NCI-H1092 treated with DMSO at 0.1 percent for 48 hours (cell line): Measurements from ENCODE around the gene TSPAN10.

Experiments
- DNase-seq: peaks from one replicate; lab custom pipeline; 2025; lab: John Stamatoyannopoulos, UW

The TSPAN10 gene

DNA sequence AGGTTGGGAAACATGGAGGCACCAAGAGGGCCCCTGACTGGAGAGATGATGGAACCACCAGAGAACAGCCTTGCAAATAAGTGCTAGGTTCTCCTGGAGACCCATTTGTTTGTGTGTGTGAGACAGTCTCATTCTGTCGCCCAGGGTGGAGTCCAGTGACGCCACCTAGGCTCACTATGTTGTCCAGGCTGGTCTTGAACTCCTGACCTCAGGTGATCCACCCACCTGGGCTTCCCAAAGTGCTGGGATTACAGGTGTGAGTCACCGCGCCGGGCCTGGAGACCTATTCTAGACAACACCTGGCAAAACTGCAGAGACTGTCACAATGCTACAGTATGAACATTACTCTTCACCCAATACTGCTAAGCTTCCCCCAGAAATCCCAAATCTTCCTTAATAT, 1.6 kb upstream of the TSPAN10 start:
- DNase-seq: no peak

GRCh38 chr17:81635973-81636504, 957 bp upstream of the TSPAN10 start:
- no peak for DNase-seq

DNA sequence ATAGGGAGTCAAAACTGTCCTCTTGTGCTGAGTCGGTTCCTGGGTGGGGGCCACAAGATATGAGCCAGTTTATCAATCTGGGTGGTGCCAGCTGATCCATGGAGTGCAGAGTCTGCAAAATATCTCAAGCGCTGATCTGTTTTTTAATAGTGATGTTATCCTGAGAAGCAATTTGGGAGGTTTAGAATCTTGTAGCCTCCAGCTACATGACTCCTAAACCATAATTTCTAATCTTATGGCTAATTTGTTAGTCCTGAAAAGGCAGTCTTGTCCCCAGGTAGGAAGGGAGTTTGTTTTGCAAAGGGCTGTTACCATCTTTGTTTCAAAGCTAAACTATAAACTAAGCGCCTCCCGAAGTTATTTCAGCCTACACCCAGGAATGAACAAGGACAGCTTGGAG, 1.7 kb downstream of the TSPAN10 start:
- DNase-seq: no peak

DNA sequence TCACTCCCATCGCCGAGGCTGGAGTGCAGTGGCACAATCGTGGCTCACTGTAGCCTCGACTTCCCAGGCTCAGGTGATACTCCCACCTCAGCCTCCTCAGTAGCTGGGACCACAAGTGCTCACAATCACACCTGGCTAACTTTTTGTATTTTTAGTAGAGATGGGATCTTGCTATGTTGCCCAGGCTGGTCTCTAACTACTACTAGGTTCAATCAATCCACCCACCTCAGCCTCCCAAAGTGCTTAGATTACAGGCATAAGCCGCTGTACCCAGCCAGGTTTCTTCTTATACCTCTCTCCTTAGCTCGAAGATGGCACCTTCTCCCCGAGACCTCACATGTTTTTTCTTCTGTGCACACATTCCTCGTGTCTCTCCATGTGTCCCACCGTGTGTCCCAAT, 3.0 kb downstream of the TSPAN10 start:
- DNase-seq: no peak

DNA sequence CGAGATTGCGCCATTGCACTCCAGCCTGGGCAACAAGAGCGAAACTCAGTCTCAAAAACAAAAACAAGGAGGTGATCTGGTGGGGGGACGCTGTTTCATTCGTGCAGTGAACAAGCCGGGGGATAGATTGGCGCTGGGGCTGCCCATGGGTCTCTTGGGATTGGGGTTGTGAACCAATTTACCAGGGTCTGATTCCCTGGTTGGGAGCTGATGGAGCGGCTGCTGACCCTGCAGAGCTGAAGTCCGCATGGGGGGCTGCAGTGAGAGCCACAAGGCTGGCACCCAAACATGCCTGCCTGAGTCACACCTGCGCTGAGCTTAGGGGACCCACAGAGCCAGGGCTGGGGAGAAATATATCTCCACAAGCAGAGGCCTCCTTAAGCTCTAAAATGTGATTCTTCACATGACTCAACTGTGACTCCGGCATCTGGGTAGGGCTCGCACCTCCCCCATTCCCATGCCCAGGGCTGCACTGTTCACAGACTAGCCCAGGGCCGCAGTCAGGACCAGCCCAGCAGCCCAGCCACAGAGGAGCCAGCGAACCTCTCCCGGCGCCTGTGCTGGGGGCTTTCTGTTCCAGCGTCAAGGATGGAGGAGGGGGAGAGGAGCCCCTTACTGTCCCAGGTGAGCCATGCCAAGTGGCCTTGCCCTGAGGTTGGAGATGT, 5.0 kb downstream of the TSPAN10 start:
- no peak for DNase-seq

DNA sequence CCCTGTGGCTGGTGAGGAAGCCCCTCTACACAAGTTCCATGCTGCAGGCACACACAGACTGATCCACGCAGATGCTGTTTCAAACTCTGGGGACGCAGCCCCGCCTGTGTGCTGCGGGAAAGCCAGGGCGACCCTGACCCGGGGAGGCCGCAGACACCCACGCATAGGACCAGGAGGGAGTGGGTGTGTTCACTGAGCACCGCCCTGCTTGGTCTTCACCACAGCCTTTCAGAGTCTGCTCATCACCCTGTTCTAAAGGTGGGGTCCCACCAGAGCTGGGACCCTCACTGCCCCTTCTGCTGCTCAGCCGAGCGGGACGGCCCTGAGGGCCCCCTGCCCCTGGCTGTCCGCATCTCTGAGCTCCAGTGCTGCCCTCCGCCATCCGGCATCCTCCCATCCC, 7.5 kb downstream of the TSPAN10 start:
- DNase-seq: no peak

- no peak for DNase-seq
Measured at GRCh38 chr17:81644976-81645952, 8.3 kb downstream of the TSPAN10 start.

- DNase-seq: no peak
Measured at GRCh38 chr17:81646869-81647600, 10.0 kb downstream of the TSPAN10 start.

GRCh38 chr17:81647640-81648012, 10.6 kb downstream of the TSPAN10 start:
- no peak for DNase-seq

DNA sequence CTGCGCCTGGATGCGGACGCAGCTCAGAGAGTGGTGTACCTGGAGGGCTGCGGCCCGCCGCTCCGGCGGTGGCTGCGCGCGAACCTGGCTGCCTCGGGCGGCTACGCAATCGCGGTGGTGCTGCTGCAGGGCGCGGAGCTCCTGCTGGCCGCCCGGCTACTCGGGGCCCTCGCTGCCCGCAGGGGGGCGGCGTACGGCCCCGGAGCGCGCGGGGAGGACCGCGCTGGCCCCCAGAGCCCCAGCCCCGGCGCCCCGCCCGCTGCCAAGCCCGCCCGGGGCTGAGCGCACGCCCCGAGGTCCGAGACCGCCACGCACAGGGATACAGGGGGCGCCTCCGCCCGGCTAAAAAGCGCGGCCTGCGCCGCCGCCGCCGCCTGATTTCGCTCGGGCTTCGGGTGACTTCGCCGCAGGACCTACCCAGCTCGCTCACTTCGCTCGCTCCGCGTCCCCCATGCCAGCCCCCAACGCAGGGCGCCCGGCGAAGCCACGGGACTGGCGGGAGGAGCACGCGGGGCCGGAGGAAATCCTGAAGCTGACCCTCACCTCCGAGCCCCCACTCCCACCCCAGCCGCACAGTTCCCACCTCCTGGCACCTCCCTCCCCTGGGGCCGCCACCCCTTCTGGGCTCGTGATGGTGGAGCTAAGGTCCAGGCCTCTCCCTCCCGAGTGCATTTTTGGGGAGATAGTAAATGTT, 11.2 kb downstream of the TSPAN10 start:
- no peak for DNase-seq

- DNase-seq: no peak
Measured at GRCh38 chr17:81648707-81649085, 11.7 kb downstream of the TSPAN10 start.

DNA sequence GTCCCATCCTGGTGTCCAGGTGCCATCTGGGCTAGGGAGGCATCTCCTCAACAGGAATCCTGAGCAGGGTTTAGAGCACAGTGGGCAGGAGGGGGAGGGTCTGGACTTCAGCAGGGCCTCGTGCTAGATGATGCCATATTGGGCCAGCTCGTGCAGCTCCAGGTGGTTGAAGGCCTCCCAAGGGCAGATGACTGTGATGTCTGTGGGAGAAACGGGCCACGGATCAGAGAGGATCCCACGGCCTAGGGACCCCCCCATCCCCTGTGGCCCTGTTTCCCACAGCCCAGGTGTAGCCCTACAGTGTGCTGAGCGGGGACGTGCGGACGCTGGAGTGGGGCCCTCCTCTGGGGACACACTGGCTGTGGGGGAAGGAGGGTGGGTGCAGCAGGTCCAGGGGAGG, 14.0 kb downstream of the TSPAN10 start:
- no peak for DNase-seq

- DNase-seq: no peak
Measured at GRCh38 chr17:81651692-81652091, 14.7 kb downstream of the TSPAN10 start.

- DNase-seq: no peak
Measured at GRCh38 chr17:81652906-81653771, 16.1 kb downstream of the TSPAN10 start.

DNA sequence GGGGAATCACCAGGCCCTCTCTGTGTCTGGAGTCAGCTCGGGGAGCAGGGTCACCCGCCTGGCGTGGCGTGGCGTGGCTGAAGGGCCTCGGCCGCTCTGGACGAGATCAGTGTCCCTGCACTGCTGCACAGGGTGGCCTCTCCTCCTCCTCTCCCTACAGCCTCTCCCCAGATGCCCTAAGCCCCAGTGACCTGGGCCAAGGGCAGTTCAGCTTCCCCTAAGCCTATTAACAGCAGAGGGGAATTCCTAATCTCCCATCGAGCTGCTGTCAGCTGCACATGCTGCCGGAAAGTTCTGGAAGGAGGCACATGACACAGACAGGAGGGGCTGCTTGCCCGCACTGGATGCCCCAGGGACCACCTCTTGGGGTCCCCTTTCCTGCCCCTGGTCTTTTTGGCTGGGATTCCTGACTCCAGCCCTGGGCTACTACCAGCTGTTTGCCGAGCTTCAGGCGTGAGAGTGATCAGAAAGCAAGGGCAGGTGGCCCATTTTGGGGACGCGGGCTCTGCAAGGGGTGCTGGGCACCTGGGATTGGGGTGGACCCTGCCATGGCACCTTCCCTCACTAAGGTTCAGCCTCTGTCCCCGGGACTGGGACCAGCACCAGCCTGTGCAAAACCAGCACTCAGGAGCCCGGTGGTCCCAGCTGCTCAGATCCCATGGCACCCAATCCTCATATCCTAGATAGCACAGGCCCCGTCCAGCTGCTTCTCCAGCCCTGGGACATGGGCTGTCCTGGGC, 18.6 kb downstream of the TSPAN10 start:
- DNase-seq: no peak

GRCh38 chr17:81656118-81656743, 19.2 kb downstream of the TSPAN10 start, which contains the start of gene PDE6G:
Gene PDE6G (minus strand): TSS chr17:81656542. CDS start chr17:81653305, 3,237 bp downstream.
- no peak for DNase-seq

GRCh38 chr17:81656835-81657234, 19.8 kb downstream of the TSPAN10 start:
- DNase-seq: no peak

- no peak for DNase-seq
Measured at GRCh38 chr17:81659038-81659437, 22.0 kb downstream of the TSPAN10 start.

- DNase-seq: no peak
Measured at GRCh38 chr17:81660441-81660840, 23.4 kb downstream of the TSPAN10 start.

DNA sequence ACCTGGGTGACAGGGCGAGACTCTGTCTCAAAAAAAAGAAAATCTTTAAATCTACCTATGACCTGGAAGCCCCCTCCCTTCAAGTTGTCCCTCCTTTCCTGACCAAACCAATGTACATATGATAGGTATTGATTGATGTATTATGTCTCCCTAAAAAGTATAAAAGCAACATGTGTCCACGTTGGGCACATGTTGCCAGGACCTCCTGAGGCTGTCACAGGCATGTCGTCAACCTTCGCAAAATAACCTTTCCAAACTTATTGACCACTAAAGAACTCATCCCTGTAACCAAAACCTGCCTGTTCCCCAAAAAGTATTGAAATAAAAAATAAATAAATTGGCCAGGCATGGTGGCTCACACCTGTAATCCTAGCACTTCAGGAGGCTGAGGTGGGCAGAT, 25.0 kb downstream of the TSPAN10 start:
- DNase-seq: no peak
